Endometrium (tissue), 2 donors: ENCODE data around the gene FOXJ2.
"Not testable (repeated sequence)": the region's sequence is repeated elsewhere in the genome, so short reads cannot be mapped to it uniquely, and the experiment has no call there.

ENCODE experiments used
- FAIRE-seq: peaks from 2 replicates; lab custom pipeline; 2012; peaks lifted over from hg19 to GRCh38; lab: Jason Lieb, UNC
- donor health status: control.
- donor health status: control.

The FOXJ2 gene

DNA sequence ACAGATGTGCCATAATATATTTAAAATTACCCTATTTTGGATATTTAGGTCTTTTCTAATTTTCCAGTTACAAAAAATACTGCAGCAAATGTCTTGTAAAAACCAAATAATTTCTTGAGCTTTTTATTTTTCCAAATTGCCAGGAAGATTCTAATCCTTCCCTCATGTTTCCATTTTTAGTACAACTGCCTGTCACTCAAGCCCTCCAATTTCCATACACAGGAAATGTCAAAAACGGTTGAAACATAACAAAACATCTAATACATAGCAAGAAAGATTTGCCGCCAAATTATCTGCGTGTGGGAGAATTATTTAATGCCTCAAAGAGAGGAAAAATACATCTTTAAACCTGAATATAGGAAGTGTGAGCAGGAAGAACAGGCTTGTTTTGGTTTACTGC, 2.3 kb upstream of the FOXJ2 start:
- FAIRE-seq = no peak

DNA sequence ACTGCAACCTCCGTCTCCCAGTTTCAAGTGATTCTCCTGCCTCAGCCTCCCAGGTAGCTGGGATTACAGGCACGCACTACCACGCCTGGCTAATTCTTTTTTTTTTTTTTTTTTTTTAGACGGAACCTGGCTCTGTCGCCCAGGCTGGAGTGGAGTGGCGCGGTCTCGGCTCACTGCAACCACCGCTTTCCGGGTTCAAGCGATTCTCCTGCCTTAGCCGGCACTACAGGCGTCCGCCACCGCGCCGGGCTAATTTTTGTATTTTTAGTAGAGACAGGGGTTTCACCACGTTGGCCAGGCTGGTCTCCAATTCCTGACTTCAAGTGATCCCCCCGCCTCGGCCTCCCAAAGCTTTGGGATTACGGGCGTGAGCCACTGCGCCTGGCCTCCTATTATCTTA, 1.5 kb upstream of the FOXJ2 start:
- not testable (repeated sequence) for FAIRE-seq

DNA sequence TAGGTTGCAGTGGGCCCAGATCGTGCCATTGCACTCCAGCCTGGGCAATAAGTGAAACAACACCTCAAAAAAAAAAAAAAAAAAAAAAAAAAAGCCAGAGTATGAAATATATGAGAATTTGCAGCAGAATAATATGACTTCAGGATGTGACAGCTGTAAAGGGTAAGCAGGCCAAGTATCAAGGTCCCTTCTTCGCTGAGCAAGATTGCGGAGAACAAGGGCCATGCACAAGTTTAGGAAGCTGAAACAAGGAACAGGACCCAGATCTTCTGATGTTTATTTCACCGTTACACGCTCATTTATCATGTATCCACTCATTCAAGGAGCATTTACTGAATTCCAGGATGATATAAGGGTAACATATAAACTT, 659 bp upstream of the FOXJ2 start:
- FAIRE-seq = no peak

DNA sequence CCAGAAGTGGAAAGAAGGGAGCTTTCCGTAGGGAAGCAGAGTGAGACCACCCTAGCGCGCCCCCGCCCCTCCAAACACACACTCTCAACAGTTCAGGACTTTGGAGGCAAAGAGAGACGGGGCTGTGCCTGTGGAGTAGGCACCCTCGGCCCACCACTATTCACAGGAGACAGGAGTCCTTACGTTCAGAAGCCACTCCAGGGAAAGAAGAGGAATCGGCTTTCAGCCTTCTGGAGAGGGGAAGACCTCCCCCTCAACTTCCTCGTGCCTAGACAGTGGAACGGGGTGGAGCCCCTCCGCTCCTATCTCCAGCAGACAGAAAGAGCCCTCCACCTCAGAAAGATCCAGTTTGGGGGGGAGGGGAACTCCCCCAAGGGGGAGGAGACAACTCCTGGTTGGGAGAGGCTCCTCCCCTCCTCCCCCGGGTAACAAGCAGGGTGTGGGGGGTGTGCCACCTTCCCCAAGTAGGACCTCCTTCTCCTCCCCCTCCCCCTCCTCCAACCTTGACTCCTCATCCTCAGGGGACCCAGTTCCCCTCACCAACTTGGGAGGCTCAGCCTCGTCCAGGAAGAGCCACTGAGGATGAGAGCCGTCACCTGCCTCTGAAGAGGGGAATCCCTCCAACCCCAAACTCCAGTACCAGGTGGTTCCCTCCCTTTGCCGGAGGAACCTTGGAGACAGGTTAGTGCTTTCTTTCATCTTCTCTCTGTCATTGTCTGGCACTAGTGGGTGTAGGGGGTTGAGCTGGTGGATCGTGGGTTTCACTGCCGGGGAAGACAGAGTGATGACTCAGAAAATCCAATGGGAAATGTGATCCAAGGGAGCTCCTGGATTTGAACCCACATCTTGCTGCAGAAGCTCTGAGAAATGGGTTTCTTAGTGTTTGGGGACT, 883 bp downstream of the FOXJ2 start:
- FAIRE-seq = no peak

DNA sequence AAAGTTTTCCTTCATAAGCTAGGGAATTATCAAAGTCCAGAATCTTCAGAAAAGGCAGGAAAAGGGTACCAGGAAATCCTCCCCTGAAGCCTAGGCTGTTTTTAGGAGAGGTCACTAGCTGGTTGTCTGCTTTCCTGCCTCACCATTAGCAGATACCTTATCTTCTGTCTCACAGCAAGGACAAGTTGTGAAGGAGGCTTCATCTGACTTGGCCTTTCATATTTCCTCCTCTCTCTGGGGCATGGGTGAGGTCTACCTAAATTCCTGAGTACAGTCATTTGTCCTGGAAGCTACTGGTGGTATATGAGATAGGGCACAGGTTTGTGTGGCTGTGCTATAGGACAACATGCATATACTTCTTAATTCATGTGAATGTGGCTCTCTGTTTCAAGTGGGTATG, 2.3 kb downstream of the FOXJ2 start:
- FAIRE-seq = no peak

DNA sequence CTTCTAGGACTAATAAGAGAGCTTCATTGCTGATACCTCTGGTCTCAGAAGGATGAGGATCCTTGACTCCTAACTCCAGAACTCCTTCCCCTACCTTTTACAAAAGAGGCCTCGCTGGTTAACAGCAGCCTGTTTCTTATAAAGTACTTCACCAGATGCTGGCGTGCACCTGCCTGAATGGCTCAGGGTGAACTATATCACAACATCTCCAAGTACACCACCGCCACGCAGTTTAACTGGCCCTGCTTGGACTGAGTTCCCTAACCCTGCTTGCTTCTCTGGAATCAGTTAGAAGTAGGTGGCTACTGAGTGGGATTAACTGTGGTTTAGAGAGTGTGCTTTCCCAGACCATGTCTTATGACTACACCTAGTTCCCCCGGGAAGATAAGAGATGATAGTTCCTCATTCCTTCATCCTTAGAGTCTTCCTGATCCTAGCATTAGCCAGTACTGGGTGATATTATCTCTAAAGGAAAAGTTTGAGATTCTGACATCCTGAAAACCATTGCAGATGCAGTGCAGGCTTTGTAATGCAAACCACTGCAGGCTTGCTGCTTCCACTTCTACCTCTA, 3.0 kb downstream of the FOXJ2 start:
- no peak for FAIRE-seq

DNA sequence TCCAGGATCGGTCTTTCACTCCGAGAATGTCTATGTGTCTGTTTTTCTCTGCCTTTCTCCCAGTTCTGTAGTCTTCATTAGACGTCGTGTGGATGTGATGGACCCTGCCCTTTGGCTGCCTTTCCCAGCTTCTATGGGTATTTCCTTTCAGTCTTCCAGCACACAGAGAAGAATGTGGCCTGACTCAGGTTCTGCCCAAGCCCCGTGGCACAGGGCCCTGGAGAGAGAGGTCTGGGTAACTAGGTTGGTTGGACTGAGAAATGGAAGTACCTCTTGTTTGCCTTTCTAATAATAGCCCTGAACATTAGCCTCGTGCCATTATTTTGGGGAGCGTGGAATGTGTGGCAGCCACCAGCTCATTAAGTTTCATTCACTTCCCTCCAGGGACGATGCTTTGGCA, 3.8 kb downstream of the FOXJ2 start:
- FAIRE-seq = no peak

DNA sequence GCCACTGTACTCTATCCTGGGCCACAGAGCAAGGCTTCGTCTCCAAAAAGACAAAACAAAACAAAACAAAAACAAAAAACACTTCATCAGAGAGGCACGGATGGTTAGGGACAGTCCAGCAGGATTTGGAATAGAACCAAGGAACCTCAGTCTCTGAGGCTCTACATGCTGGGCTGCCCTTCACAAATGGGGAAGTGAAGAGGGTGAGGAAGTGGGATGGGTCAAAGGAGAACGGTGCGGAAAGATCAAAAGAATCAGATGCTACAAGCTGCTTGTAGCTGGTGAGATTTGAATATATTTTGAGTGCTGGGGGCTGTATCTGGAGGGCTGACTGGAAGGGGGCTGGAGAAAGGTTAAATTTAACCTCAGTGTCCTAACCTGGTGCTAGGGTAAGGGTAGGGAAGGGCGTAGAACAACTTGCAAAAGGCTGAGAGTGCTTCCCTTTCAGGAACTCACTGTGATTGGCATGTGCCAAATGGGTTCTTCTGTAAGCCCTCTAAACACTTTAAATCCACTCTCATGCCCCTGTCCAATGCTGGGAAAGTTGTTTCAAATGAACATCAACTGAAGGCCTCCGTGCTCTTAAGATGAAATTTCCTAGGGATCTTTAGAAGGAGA, 4.6 kb downstream of the FOXJ2 start:
- no peak for FAIRE-seq

DNA sequence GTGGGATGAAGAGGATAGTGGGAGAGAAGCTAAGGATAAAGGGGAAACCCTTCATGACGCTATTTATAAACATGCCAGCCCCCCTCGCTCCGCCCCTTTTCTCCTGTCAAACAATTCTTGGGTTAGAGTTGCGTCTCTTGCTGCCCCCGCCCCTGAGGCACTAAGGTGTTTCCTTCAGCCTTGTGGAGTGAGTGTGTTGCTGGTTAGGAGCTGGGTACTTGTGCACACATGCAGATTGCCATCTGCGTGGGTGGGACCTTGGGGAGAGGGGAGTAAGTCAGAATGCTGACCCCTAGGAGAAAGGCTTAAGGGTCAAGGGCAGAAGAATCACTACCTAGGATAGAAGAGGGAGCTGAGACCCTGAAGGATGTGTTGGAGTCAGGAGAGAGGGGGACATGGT, 5.4 kb downstream of the FOXJ2 start:
- FAIRE-seq = no peak

DNA sequence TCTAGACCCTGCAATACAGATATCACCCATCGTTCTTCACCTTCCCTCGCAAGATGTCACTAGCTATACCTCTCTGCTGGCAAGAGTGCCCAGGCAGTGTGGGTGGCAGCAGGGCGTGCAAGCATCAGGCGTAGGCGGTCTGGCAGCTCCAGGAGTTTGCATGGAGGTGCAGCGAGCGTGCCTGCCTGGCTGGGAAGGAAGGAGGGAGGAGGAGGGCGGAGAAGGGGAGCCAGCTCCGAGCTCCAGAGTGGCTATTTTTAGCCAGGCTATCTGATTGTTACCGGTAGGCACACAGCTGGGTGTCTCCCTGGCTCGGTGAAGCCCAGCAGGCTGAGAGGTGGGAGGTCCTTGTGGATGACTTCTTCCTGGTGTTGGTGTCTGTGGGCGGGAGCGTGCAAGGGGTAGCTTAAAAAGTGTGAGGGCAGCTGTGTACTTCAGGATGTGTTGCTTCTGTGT, 6.2 kb downstream of the FOXJ2 start:
- FAIRE-seq = no peak

DNA sequence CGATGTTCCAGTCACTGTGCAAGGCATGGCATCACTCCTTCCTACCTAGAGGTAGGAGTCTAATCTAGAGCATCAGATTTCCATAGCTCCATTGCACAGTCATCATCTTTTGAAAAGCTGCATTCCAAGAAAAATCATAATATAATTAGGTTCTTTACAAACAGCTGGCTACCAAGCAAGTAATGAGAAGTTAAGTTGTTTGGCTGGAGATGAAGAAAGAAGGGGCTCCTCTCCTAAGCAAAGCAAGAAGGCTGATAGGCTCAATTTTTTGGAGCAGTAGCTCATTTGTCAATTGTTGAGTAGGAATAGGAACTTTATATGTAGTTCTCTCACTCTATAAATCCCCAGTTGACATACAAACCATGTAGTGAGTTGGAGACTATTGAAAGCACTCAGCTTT, 8.3 kb downstream of the FOXJ2 start:
- no peak for FAIRE-seq

DNA sequence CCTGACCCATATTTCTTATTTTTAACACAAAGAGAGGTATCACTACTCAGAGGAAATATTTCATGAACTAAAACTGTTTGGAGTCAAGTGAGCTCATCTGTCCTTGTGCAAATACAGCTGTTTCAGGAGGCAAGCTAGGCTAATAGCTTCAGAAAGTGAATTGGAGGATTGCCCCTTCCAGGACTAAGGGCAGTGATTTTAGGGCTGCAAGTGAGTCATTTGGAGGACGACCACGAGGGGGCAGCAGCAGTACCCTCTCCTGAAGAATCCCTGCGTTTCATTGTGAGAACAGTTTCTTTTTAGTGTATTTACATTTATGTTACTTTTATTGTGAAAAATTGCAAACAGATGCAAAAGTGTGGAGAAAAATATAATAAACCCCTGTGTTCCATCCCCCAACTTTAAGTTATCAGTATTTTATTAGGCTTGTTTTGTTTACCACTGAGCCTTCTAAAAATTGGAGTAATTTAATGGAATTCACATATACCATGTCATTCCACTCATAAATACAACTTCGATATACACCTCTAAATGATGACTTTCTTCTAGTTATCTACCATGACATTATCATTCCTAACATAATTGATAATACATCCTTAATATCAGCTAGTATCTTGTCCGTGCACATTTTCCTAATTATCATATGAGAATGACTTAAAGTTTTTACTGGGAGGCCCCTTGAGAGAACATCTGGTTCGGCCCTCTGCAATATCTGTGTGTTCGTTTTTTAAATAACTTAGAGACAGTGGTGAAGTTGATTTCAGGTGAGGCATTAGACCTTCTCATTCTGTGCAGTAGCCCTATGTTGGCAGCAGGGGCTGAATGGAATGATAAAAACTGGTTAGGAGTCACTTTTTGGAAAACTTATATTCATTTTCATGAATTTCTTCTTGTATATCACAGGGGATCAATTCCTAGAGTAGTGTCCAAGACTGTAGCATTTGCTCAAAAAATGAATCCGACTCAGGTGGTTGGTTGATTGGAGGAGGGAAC, 13.7 kb downstream of the FOXJ2 start:
- FAIRE-seq = peak; percentile 78

DNA sequence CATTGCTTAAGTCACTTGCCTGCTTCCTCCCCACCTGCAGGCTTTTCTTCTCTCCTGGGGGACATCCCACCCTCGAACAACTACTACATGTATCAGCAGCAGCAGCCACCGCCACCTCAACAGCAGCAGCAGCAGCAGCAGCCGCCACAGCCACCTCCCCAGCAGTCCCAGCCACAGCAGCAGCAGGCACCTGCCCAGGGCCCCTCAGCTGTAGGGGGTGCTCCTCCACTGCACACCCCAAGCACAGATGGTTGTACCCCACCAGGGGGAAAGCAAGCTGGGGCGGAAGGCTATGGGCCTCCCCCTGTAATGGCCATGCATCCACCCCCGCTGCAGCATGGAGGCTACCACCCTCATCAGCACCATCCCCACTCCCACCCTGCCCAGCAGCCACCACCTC, 15.3 kb downstream of the FOXJ2 start:
- no peak for FAIRE-seq

DNA sequence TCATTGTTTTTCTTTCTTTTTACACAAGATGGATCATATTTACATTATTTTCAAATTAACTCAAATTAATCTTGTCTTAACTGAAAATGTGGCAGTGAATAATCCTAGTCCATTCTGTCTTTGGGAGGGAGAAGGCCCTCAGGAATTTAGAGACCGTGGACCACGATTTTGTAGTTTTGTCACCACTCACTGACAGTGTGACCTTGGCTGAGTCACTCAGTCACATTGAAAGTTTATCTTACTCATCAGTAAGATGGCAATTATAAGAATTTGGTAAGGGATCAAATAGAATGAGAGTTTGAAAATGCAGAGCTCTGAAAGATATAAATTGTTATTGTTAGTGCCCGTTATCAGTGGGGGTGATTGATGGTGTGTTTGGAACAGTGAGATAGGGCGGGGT, 16.4 kb downstream of the FOXJ2 start:
- FAIRE-seq = no peak

DNA sequence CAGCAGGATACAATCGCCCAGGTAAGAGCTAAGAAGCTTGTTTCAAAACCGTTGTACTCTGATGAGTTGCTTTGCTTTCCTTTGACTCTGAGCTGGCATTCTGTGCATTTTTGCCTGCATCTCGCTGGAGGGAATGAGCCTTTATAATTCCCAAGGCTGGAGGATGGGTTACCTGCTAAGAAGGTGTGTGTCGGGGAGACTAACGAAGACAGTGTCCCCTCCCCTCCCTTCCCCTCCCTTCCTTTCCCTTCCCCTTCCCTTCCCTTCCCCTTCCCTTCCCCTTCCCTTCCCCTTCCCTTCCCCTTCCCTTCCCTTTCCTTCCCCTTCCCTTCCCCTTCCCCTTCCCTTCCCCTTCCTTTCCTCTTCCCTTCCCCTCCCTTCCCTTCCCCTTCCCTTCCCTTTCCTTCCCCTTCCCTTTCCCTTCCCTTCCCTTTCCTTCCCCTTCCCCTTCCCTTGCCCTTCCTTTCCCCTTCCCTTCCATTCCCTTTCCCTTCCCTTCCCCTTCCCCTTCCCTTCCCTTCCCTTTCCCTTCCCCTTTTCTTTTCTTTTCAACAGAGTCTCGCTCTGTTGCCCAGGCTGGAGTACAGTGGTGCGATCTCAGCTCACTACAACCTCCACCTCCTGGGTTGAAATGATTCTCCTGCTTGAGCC, 18.2 kb downstream of the FOXJ2 start:
- FAIRE-seq = no peak

DNA sequence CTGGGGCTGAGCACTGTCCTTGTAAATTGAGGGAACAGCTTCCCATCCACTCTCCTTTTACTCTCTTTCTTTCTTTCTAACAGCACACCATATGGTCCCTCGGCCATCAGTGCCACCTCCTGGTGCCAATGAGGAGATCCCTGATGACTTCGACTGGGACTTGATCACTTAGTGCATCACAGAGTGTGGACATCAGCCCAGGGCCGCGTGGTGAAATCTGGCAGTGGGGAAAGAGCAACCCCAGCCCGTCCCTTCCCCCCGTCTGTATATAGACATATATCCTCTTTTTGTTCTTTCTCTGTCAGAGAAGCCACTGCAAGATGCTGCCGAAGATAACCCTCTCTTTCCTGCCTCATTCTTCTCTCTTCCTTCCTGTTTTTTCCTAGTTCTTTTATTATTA, 20.2 kb downstream of the FOXJ2 start:
- FAIRE-seq = no peak

DNA sequence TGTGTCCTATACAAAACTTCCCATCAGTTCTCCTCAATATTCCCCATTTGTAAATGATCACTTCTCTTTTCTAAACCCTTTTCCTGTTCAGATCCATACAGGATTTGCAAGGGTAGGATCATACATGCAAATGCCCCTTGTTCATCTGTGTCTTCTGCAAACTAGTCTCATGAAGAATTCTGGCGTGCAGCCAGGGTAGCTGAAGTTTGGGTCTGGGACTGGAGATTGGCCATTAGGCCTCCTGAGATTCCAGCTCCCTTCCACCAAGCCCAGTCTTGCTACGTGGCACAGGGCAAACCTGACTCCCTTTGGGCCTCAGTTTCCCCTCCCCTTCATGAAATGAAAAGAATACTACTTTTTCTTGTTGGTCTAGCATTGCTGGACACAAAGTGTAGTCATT, 22.3 kb downstream of the FOXJ2 start:
- no peak for FAIRE-seq

DNA sequence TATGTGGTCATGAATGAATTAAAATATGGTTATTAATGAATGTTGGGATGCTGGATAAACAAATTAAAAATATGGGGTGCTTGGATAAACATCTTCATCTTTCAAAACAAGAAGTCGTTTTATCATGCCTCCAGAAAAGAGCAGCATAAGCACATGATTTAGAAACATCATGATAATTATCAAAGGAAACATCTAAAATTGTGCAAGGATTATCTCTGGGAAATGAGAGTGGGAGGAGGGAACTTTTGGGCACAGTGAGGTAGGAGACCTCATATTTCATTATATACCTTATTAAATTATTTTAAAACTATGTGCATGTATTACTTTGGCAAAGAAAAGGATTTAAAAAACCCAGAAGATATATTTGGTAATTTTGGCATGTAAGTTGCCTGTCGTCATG, 24.8 kb downstream of the FOXJ2 start:
- no peak for FAIRE-seq

DNA sequence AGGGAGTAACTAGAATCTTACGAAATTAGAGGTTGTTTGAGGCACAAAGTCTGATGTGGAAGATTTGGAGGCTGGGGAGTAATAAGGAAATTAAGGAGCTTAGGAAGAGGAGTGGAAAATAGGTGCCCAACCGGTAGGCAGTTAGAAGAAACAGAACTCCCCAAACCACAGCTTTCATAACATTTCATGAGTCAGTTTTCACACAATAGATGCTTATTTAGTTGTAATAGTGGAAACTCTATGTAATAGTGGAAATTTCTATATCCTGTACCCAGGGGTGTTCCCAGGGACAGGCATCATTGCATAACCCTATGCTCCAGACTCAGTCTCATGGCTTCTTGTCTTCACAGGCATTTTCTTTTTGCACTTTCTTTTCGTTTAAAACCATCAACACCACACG, 25.3 kb downstream of the FOXJ2 start:
- FAIRE-seq = no peak

DNA sequence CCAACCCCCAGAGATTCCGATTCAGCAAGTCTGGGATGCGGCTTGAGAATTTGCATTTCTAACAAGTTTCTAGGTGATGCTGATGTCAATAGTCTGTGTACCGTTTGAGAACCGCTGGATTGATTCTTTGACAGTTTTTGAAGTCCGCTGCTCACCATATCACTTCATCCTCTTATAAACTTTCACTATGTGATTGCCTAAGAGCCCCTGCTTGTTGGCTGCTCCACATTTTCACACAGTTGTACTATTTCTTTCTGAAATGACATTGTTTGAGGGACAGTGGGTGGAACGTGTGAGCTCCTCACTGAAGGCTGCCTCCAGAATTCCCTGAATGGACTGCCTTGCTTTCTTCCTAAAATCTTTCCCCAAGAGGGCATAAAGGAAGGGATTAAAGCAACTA, 26.0 kb downstream of the FOXJ2 start:
- FAIRE-seq = no peak

DNA sequence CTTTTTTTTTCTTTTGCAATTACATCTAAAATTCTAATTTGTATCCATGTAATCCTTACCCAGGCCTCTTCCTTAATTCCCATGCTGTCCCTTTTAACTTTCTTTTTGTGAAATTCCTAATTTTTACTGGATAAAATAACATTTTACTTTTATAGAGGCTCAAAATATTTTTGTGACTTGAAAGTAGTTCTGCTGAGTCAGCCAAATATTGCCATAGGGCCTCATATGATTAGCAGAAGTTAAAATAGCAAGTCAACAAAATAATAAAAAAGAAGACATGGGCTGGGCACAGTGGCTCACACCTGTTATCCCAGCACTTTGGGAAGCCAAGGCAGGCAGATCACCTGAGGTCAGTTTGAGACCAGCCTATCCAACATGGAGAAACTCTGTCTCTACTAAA, 31.6 kb downstream of the FOXJ2 start:
- FAIRE-seq = no peak
